ENCODE results near the gene RPAP2.
"Not testable (repeated sequence)": the region's sequence is repeated elsewhere in the genome, so short reads cannot be mapped to it uniquely, and the experiment has no call there.

RPAP2 gene

GRCh38 chr1:92374223-92374622 is 75.4 kb downstream of the RPAP2 start:
- DNase-seq = no peak

DNA sequence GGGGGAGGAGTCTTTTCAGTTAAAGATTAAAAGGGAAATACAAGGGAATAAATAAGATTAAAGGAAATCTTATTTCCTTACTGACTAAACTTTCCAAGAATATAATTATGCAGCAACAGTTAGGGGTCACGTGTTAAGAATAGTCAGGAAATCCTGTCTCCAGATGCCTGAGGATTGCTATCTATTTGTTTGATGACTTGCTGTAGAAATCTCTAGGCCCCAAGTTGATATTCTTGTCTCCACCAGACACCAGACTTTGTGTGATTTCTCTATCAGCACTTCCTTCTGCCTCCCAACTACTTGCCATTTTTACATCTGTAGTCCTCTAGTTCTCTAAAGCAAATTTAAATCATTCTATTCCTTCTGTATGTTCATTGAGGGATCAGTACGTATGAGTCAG is 77.5 kb downstream of the RPAP2 start:
- DNase-seq = no peak

DNA sequence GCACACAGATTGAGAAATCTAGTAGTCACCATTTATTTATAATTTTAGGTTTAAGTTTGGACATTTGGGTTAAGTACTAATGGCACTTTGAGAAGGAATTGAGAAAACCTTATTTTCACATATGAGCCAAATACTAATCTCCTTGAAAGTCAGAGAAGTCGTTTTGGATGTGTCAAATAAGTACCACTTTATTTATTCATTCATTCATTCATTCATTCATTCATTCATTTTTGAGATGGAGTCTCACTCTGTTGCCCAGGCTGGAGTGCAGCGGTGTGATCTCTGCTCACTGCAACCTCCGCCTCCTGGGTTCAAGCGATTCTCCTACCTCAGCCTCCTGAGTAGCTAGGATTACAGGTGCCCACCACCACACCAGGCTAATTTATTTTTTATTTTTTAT is 79.1 kb downstream of the RPAP2 start:
- DNase-seq = not testable (repeated sequence)

DNA sequence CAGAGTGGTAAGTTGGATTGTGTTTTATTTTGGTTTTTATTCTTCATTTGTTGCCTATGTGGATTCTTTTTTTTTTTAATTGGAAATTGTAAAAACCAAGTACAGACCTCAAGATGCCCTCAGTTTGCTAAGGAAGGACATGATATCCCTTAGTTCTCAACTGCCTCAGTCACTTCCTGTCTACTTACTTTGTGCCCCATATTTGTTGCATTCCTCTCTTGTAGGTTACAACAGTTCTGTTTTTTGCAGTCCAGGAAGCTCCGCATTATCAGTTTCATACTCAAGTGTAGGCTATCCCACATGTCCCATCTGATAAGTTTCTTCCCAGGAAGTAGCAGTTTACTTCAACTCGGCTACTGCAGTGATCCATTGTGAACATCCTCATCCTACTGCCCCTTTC is 82.0 kb downstream of the RPAP2 start:
- DNase-seq = no peak

GRCh38 chr1:92393966-92394365 is 95.1 kb downstream of the RPAP2 start:
- not testable (repeated sequence) for DNase-seq

GRCh38 chr1:92398519-92398918 is 99.7 kb downstream of the RPAP2 start:
- no peak for DNase-seq

DNA sequence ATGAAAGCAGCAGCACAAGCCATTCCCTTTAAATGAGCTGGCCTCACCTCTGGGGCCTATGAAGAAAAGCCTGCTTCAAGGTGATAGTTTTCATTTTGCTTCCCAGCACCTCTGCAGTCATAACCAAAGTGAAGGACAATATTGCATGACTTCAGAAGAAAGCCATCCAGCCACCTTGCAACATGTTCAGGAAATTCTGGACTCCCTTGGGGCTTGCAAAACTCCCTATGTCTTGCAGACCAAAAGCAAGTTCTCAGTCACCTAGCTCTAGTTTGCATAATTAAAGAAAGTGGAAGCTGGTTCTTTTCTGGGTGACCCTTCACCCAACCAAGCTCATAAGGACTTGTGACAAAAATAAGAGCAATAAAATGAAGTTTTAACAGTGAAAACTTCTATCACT is 100.2 kb downstream of the RPAP2 start:
- no peak for DNase-seq

DNA sequence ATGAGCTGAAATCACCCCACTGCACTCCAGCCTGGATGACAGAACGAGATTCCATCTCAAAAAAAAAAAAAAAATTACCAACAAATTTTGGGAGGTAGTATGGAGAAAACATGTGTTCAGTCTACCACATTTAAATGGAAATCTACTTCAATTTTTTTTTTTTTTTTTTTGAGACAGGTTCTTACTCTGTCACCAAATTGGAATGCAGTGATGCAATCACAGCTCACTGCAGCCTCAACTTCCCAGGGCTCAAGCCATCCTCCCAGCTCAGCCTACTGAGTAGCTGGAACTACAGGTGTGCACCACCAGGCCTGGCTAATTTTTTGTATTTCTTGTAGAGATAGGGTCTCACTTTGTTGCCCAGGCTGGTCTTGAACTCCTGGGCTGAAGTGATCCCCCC is 105.8 kb downstream of the RPAP2 start:
- DNase-seq = no peak

DNA sequence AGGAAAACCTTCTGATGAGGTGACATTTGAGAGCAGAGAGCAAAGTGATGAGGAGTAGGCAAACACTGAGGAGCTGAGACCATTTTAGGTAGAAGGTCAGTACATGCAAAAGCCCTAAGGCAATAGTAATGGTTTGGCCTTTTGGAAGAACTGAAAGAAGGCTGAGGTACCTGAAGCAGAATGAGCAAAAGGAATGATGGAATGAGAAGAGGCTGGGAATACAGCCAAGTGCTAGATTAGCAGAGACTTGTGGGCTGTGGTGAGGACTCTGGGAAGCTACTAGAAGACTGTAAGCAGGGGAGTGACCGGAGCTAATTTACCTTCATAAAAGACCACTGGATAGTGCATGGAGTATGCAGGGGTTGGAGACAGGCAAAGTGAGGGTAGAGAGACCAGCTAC is 110.0 kb downstream of the RPAP2 start:
- no peak for DNase-seq

DNA sequence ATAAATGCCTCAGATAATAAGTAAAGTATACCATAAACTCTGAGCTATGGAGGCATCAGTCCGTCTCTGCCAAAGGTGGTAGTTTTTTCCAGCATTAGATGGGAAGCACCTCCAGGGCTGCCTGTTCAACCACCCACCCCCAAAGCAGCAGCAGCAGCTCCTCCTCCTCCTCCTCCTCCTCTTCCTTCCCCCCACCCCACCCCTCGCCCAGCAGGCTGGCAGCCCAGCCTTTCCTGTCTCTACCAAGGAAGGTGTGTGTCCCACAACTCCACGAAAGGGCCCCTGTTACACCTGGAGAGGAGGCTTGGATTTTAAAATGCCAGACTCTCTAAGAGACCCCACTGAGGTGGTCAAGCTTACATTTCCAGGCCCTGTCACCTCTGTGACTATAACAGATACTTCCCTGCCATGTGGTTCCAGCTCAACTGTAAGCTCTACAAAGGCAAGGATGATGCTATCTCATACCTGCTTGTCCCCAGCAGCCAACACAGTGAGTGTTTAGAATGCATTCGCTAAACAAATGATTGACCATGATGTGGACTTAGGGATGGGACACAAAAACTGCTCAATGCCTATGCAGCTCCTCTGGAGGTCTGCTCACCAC is 111.2 kb downstream of the RPAP2 start:
- DNase-seq = no peak

DNA sequence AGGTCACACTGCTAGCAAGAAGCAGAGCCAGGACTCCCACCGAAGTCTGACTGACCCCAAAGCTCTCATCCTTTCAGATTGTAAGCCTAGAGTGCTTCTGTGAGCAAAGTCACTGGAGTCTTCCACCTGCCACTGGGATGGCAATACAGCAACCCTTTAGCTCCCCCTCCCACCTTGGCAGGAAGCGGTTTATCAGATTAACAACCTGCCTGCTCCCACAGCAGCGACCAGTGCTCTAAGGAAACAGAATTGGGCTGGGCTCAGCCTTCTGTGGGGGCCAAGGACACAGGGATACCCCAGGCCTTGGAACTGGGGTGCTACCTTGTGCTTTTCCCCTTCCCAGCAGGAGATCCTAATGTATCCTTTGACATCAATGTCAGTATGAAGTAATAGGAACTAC is 111.8 kb downstream of the RPAP2 start:
- DNase-seq = no peak

DNA sequence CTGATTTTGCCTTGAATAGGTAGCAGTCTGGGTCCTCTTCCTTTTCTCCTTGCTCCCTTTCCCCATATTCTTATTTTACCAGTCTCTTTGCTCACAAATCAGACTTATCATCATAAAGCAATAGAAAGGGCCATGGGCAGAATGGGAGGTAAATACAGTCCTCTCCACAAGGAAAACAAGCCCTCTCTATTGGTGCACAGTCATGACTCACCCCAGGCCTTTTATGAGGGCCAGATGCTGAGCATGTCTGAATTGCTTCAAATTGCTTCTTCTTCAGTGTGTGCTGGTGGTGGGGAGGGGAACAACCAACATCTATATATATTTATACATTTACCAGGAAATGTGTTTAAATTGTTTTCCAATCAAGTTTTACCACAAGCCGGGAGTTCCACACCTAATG is 112.7 kb downstream of the RPAP2 start:
- no peak for DNase-seq

GRCh38 chr1:92419642-92420041 is 120.8 kb downstream of the RPAP2 start:
- DNase-seq = no peak

DNA sequence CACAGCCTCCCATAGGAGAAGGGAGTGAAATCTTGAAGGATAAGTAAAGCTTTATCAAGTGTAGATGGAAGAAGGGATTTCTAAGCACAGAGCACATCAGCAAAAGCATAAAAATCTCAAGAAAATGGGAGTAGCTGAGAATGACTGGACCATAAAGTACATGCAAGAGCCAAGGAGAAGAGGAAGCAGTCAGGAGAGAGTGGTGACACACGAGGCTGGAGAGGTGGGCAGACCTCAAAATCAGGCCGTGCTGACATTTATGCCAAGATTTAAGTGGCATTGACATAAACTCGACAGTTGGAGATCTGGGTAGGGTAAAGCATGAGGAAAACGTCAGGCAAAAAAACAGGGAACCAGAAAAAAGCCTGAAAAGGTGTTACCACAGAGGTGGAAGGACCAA is 125.5 kb downstream of the RPAP2 start:
- DNase-seq = no peak

DNA sequence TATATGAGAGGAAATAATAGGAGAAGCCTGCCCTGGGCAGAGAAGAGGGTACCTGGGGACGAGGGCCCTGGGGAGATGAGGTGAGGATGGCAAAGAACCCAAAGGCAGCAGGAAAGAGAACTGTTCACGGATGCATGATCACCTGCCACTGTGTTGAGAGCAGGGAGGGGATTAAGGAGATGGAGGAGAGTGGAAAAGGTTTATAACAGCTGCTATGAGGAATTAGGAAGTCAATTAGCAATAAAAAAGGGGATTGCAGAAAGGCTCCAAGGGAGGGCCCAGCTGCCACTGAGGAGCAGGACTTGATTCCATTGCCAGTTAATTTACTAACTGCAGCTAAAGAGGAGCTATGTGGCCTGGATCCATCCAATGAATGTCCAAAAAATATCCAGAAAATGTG is 126.8 kb downstream of the RPAP2 start:
- DNase-seq = no peak

- DNase-seq = no peak
Observed at GRCh38 chr1:92430030-92430429, 131.2 kb downstream of the RPAP2 start.

DNA sequence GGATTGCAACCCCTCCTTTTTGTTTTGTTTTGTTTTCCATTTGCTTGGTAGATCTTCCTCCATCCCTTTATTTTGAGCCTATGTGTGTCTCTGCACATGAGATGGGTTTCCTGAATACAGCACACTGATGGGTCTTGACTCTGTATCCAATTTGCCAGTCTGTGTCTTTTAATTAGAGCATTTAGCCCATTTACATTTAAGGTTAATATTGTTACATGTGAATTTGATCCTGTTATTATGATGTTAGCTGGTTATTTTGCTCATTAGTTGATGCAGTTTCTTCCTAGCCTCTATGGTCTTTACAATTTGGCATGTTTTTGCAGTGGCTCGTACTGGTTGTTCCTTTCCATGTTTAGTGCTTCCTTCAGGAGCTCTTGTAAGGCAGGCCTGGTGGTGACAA is 135.7 kb downstream of the RPAP2 start:
- not testable (repeated sequence) for DNase-seq

DNA sequence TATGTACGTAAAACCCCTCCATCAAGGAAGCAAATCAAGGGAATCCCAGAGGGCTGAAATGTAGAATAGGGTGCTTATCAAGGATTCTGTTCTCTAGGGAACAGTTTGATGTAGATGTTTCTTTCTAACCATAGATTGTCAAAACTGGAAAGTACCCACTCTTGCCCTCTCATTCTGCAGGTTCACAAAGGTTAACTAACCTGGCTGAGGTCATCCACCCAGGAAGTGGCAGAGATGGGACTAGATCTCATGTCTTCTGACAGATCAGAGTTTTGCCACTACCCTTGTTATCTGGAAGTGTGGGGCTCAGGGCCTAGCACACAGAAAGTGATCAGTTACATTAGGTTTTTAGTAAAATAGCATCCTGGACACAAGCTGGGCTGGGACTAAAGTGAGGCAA is 140.4 kb downstream of the RPAP2 start:
- DNase-seq = no peak

- no peak for DNase-seq
Observed at GRCh38 chr1:92441316-92441696, 142.4 kb downstream of the RPAP2 start.

GRCh38 chr1:92441697-92442342 is 143.0 kb downstream of the RPAP2 start:
- no peak for DNase-seq

GRCh38 chr1:92442351-92442750 is 143.5 kb downstream of the RPAP2 start:
- no peak for DNase-seq

- DNase-seq = no peak
Observed at GRCh38 chr1:92443893-92444292, 145.0 kb downstream of the RPAP2 start.

GRCh38 chr1:92444351-92444750 is 145.5 kb downstream of the RPAP2 start:
- no peak for DNase-seq

- no peak for DNase-seq
Observed at GRCh38 chr1:92445865-92446264, 147.0 kb downstream of the RPAP2 start.

DNA sequence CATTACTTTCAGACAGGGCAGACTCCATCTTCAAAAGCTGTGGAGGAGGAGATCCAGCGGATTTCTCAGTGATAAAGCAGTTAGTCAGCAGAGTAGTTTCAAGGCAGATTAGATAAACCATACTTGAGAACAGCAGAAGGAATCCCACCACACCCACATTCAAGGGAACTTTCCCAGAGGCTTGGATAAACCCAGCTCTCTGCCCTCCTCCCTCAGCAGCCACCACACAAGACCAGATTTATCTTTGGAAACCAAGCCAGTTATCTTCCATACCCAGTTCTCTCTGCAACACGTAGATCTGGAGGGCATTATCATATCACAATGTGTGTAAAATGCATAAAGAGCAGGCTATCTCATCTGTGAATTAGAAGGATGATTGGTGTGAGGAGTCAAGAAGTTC is 147.7 kb downstream of the RPAP2 start:
- no peak for DNase-seq
